WTC11 (cell line): Measurements from ENCODE around the gene N4BP2L2. TPM values are rescaled to one million over a fixed set of nuclear protein-coding genes. Genes with fewer than 3 reads are reported as not detected.

Source experiments
- ATAC-seq: fragments of 200-7000 bp; cut with Tn5 transposase; 2 replicates; pipeline ENCODE4 v1.10.0; 2021; ENCODE audit warnings: mild to moderate bottlenecking, moderate library complexity
- CTCF ChIA-PET: fragments of 300-600 bp; sonication (Branson Sonifier 250); formaldehyde crosslinking; loops from one replicate; lab custom pipeline; 2021; ENCODE audit warnings: antibody characterized with exemption; lab: Charles Lee
- POLR2A ChIA-PET: fragments of 350-600 bp; sonication (Branson Sonifier 250); formaldehyde crosslinking; loops from one replicate; lab custom pipeline; 2021; ENCODE audit warnings: antibody characterized with exemption; lab: Charles Lee
- DNase-seq: peaks from one replicate; pipeline ENCODE4 v3.0.0; 2021; ENCODE audit warnings: low spot score
- H3K27ac Mint-ChIP-seq: 2 replicates; pipeline ENCODE4 v1.8.0; 2021; ENCODE audit warnings: mixed read lengths
- H3K27me3 Mint-ChIP-seq: 2 replicates; pipeline ENCODE4 v1.8.0; 2021; ENCODE audit warnings: low read depth, mild to moderate bottlenecking, moderate library complexity, mixed read lengths
- H3K36me3 Mint-ChIP-seq: 2 replicates; pipeline ENCODE4 v1.8.0; 2021; ENCODE audit warnings: mixed read lengths
- H3K4me1 Mint-ChIP-seq: 2 replicates; pipeline ENCODE4 v1.8.0; 2022; ENCODE audit warnings: mixed read lengths
- H3K4me3 Mint-ChIP-seq: 2 replicates; pipeline ENCODE4 v1.8.0; 2021; ENCODE audit warnings: mild to moderate bottlenecking, moderate library complexity, mixed read lengths
- H3K9me3 Mint-ChIP-seq: 2 replicates; pipeline ENCODE4 v1.8.0; 2021; ENCODE audit warnings: mixed read lengths
- AFF4 ChIP-seq: sonication (generic); formaldehyde crosslinking; IDR thresholded peaks from 2 replicates; pipeline ENCODE4 v1.8.1; 2023; ENCODE audit warnings: mild to moderate bottlenecking, missing genetic modification reagents, borderline replicate concordance
- ATF1 ChIP-seq: sonication (generic); formaldehyde crosslinking; IDR thresholded peaks from 2 replicates; pipeline ENCODE4 v1.8.1; 2023; ENCODE audit warnings: mild to moderate bottlenecking, moderate library complexity, missing genetic modification reagents
- CREM ChIP-seq: sonication (generic); formaldehyde crosslinking; IDR thresholded peaks from 2 replicates; pipeline ENCODE4 v1.8.1; 2022; ENCODE audit warnings: mild to moderate bottlenecking, missing genetic modification reagents, moderate library complexity
- ESRRA ChIP-seq: sonication (generic); formaldehyde crosslinking; IDR thresholded peaks from 2 replicates; pipeline ENCODE4 v1.8.1; 2022; ENCODE audit warnings: mild to moderate bottlenecking, missing genetic modification reagents, borderline replicate concordance
- RORB ChIP-seq: fragments of 250-450 bp; sonication (Bioruptor Pico); IDR thresholded peaks from 2 replicates; pipeline ENCODE4 v1.9.0; 2021; ENCODE audit warnings: mild to moderate bottlenecking
- SMAD4 ChIP-seq: sonication (generic); formaldehyde crosslinking; IDR thresholded peaks from 2 replicates; pipeline ENCODE4 v1.8.0; 2022; ENCODE audit warnings: mild to moderate bottlenecking, missing genetic modification reagents
- TEAD1 ChIP-seq: sonication (generic); formaldehyde crosslinking; IDR thresholded peaks from 2 replicates; pipeline ENCODE4 v1.8.0; 2022; ENCODE audit warnings: mild to moderate bottlenecking, missing genetic modification reagents
- USF2 ChIP-seq: sonication (generic); formaldehyde crosslinking; IDR thresholded peaks from 2 replicates; pipeline ENCODE4 v1.8.1; 2023; ENCODE audit warnings: mild to moderate bottlenecking, missing genetic modification reagents, moderate library complexity
- ZNF281 ChIP-seq: sonication (generic); formaldehyde crosslinking; IDR thresholded peaks from 2 replicates; pipeline ENCODE4 v1.8.0; 2023; ENCODE audit warnings: mild to moderate bottlenecking, missing genetic modification reagents
- total RNA-seq: library from RNA; stranded (reverse); gene quantifications from 3 replicates; pipeline ENCODE4 v1.2.3, GENCODE V29; 2021
- TF ChIP-seq, protein P1 (sequence below): sonication (generic); formaldehyde crosslinking; IDR thresholded peaks from 2 replicates; pipeline ENCODE4 v1.8.0; 2023; ENCODE audit warnings: missing genetic modification reagents
- TF ChIP-seq, protein P2 (sequence below): sonication (generic); formaldehyde crosslinking; IDR thresholded peaks from 2 replicates; pipeline ENCODE4 v1.8.0; 2022; ENCODE audit warnings: mild to moderate bottlenecking, missing genetic modification reagents

N4BP2L2 gene
- total RNA-seq, 1 experiment from 2014 or later = 68.9 TPM

DNA sequence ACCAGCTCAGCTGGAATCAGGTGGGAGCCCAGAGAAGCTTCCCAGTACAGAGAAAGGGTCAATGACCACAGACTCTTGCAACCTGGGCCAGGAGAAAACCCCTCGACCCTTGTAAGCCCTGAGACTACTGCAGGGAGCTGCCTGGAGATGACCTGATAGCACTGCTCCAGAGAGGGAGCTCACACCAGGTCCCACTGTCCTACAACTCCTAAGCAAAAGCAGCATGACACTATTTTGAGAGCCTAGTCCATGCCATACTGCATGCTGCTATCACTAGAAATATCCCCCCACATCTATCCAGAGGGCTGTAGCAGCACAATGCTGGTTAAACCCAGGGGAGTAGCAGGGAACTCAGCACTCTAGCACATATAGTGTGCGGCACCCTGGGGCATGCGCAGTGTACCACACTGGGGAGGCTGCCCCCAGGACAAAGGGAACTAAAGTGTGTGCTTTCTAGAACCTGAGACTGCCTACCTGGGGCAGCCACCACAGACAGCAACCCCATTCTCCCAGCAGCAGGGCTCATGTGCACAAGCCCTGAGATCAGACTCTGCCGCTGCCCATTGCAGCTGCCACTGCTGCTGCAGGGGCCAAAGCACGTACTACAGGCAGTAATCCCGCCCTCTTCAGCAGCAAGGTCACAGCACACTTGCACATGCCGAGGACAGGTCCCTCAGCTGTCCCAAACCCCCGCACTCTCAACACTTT, 83.6 kb downstream of the N4BP2L2 start:
- H3K27me3 Mint-ChIP-seq = no peaks in the 10 kb centered on the region
- no peak overlapping the region for H3K4me3 Mint-ChIP-seq
- DNase-seq = peak; percentile 17
- peaks cover 26% of the 10 kb centered on the region for H3K9me3 Mint-ChIP-seq
- peaks cover 19% of the 10 kb centered on the region for H3K36me3 Mint-ChIP-seq
- H3K4me1 Mint-ChIP-seq = no peaks in the 10 kb centered on the region
- TF ChIP-seq, protein P1, sequence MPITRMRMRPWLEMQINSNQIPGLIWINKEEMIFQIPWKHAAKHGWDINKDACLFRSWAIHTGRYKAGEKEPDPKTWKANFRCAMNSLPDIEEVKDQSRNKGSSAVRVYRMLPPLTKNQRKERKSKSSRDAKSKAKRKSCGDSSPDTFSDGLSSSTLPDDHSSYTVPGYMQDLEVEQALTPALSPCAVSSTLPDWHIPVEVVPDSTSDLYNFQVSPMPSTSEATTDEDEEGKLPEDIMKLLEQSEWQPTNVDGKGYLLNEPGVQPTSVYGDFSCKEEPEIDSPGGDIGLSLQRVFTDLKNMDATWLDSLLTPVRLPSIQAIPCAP = no peak
- CTCF ChIA-PET = no interaction called here
- peak; percentile 70 for ATAC-seq
- H3K27ac Mint-ChIP-seq = no peak overlapping the region
- POLR2A ChIA-PET = no interaction called here

DNA sequence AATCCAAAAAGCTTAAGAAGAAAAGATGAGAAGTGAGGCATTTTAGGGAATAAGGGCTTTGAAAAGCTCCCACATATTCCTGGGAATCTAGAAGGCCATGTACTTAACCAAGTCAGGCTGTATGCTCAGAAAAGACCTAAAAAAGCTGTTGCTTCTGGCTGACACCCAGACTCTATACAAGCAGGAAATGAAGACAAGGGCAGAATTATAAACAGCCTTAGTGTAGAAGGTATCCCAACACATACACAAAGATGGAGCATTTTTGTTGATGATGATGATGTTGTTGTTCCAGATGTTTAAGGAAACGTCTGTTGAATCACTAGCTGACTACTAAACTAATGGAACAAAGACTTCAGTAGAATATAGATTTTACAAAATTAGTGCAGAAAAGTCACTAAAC, 84.6 kb downstream of the N4BP2L2 start:
- CTCF ChIA-PET = interaction anchor here (0.7 to 1.4 kb wide), 2 partner anchors 26 to 132 kb away, joined by 3 read pairs; partner anchors contain the start of genes N4BP2L1 and PDS5B
- Mint-ChIP-seq H3K27ac (no peak overlapping the region), H3K27me3 (no peaks in the 10 kb centered on the region), H3K4me3 (no peak overlapping the region), H3K9me3 (peaks cover 26% of the 10 kb centered on the region), H3K36me3 (peaks cover 19% of the 10 kb centered on the region), H3K4me1 (no peaks in the 10 kb centered on the region)
- TF ChIP-seq, protein P2, sequence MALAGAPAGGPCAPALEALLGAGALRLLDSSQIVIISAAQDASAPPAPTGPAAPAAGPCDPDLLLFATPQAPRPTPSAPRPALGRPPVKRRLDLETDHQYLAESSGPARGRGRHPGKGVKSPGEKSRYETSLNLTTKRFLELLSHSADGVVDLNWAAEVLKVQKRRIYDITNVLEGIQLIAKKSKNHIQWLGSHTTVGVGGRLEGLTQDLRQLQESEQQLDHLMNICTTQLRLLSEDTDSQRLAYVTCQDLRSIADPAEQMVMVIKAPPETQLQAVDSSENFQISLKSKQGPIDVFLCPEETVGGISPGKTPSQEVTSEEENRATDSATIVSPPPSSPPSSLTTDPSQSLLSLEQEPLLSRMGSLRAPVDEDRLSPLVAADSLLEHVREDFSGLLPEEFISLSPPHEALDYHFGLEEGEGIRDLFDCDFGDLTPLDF (CRISPR knock-in tag) = no peak
- no peak for TF ChIP-seq ZNF281
- TF ChIP-seq ATF1 = no peak
- ATAC-seq (no peak), DNase-seq (no peak)
- POLR2A ChIA-PET = no interaction called here

DNA sequence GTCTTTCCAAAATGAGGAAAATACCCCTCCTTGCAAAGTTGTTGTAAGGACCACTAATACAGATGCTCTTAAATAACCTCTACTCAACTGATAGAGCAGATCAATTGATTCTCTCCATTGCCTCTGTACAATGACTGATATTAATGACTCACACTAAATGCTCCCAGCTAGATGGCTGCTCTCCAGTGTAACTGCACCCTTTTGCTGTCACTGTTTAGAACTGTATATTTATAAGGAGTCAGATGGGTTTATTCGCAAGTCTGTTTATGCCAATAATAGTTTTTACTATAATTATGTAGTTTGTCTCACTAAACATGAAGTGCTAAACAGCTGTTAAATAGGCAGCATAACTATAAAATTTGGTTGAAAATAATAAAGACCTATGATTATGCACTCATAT, 89.6 kb downstream of the N4BP2L2 start:
- no peak for DNase-seq
- Mint-ChIP-seq H3K27ac (no peak overlapping the region), H3K27me3 (no peaks in the 10 kb centered on the region), H3K4me3 (no peak overlapping the region), H3K36me3 (no peaks in the 10 kb centered on the region), H3K4me1 (no peaks in the 10 kb centered on the region), H3K9me3 (peaks cover 6% of the 10 kb centered on the region; the same call in 1 of the 2 replicates)
- ATAC-seq = no peak
- ChIA-PET POLR2A (no interaction called here), CTCF (interaction anchor here (0.8 to 1.4 kb wide), 3 partner anchors 19 to 285 kb away, joined by 3 to 4 read pairs (median 3); no protein-coding TSS in a partner anchor)
- TF ChIP-seq TEAD1 (CRISPR knock-in tag) (no peak), RORB (CRISPR knock-in tag) (no peak), AFF4 (no peak), ESRRA (CRISPR knock-in tag) (no peak), USF2 (CRISPR knock-in tag) (no peak), SMAD4 (CRISPR knock-in tag) (no peak), CREM (CRISPR knock-in tag) (no peak)
